Gastroesophageal sphincter (tissue), 4 donors: ENCODE measurements around the gene OR51L1. TPM values are rescaled to one million over a fixed set of nuclear protein-coding genes. Genes with fewer than 3 reads are reported as not detected.

Experiments
- ATAC-seq: fragments of 150-250 bp; one replicate; pipeline ENCODE4 v1.9.1; 2016; ENCODE audit warnings: mild to moderate bottlenecking, moderate library complexity
- H3K27ac ChIP-seq, 4 donors: fragments of 200-600 bp; sonication (generic) in 3 of 4; 1 replicate in 3 of 4; 2 replicates in 1 of 4; pipeline ENCODE4 v1.5.1; 2016 to 2019
- H3K27me3 ChIP-seq: fragments of 200-600 bp; sonication (generic); one replicate; pipeline ENCODE4 v1.5.1; 2019
- H3K36me3 ChIP-seq, 2 donors: fragments of 200-600 bp; sonication (generic); one replicate each; pipeline ENCODE4 v1.5.1; 2019; ENCODE audit warnings: control low read depth in 1 of 2
- H3K4me1 ChIP-seq, 3 donors: fragments of 200-600 bp; sonication (generic); 1 replicate in 2 of 3; 2 replicates in 1 of 3; pipeline ENCODE4 v1.5.1; 2016 to 2019; ENCODE audit warnings: control low read depth in 2 of 3
- H3K4me3 ChIP-seq, 2 donors: fragments of 200-600 bp; sonication (generic); one replicate each; pipeline ENCODE4 v1.5.1; 2019; ENCODE audit warnings: mild to moderate bottlenecking in 1 of 2, moderate library complexity in 1 of 2
- H3K9me3 ChIP-seq, 3 donors: fragments of 200-600 bp; sonication (generic); one replicate each; pipeline ENCODE4 v1.5.1; 2017 to 2019; ENCODE audit warnings: control low read depth in 2 of 3
- EP300 ChIP-seq: sonication (generic); formaldehyde crosslinking; IDR thresholded peaks from one replicate; pipeline ENCODE4 v1.6.1; 2017; ENCODE audit warnings: antibody characterized with exemption, mild to moderate bottlenecking
- POLR2A ChIP-seq, 2 donors: fragments of 450-650 bp; IDR thresholded peaks; one replicate each; pipeline ENCODE4 v1.6.1; 2017; ENCODE audit warnings: antibody characterized with exemption in 2 of 2, mild to moderate bottlenecking in 2 of 2, moderate library complexity in 1 of 2
- POLR2AphosphoS5 ChIP-seq: sonication (generic); formaldehyde crosslinking; IDR thresholded peaks from one replicate; pipeline ENCODE4 v1.6.1; 2017; ENCODE audit warnings: antibody characterized with exemption
- WGBS, 2 donors: methylation state at CpG; one replicate each; pipeline ENCODE4 v1.1.5; 2018; ENCODE audit warnings: low coverage in 1 of 2; 5-methylcytosine and 5-hydroxymethylcytosine counted together
- total RNA-seq, 4 donors: library from RNA; depleted of rRNA; stranded (reverse); fragments of >200 nt; gene quantifications; one replicate each; pipeline ENCODE4 v1.1.0, GENCODE V29; 2016
- TF ChIP-seq, protein P1 (sequence below), 4 experiments: fragments of 200-600 bp in 2 of 4; fragments of 450-650 bp in 2 of 4; sonication (generic) in 1 of 4; IDR thresholded peaks; one replicate each; pipeline ENCODE4 v1.5.1; 2017 to 2019; ENCODE audit warnings: antibody characterized with exemption in 4 of 4, mild to moderate bottlenecking in 2 of 4, moderate library complexity in 2 of 4

OR51L1 gene
- total RNA-seq, 4 donors from 2014 or later, result 0.31 TPM; not detected in 3

DNA sequence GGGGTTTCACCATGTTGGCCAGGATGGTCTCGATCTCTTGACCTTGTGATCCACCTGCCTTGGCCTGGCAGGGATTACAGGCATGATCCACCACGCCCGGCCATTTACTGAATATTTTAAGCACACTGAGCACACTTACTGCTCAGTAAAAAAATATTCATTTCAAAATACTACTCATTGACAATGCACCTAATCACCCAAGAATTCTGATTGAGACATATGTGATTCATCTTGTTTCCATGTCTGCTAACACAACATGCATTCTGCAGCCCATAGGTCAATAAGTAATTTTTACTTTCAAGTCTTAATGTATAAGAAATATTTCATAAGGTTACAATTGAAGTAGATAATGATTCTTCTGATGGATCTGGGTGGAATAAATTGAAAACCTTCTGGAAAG is 47.4 kb downstream of the OR51L1 start:
- WGBS, 2 donors, result 70% methylated on average over 2 of the region's 3 CpGs; no CpG with 5 or more reads in 1 of the 2 donors
- no peak for ATAC-seq
- no peaks in the 10 kb centered on the region for H3K9me3 ChIP-seq
- H3K27me3 ChIP-seq, result no peaks in the 10 kb centered on the region
- H3K36me3 ChIP-seq, result no peaks in the 10 kb centered on the region
- no peaks in the 10 kb centered on the region for H3K4me1 ChIP-seq
- TF ChIP-seq, protein P1, sequence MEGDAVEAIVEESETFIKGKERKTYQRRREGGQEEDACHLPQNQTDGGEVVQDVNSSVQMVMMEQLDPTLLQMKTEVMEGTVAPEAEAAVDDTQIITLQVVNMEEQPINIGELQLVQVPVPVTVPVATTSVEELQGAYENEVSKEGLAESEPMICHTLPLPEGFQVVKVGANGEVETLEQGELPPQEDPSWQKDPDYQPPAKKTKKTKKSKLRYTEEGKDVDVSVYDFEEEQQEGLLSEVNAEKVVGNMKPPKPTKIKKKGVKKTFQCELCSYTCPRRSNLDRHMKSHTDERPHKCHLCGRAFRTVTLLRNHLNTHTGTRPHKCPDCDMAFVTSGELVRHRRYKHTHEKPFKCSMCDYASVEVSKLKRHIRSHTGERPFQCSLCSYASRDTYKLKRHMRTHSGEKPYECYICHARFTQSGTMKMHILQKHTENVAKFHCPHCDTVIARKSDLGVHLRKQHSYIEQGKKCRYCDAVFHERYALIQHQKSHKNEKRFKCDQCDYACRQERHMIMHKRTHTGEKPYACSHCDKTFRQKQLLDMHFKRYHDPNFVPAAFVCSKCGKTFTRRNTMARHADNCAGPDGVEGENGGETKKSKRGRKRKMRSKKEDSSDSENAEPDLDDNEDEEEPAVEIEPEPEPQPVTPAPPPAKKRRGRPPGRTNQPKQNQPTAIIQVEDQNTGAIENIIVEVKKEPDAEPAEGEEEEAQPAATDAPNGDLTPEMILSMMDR (IDR thresholded peaks at IDR 0.05), result no peak
- no peak for TF ChIP-seq POLR2AphosphoS5
- TF ChIP-seq EP300, result no peak
- no peak for TF ChIP-seq POLR2A (IDR thresholded peaks at IDR 0.05)
- no peak overlapping the region for H3K27ac ChIP-seq
- H3K4me3 ChIP-seq, result no peak overlapping the region

DNA sequence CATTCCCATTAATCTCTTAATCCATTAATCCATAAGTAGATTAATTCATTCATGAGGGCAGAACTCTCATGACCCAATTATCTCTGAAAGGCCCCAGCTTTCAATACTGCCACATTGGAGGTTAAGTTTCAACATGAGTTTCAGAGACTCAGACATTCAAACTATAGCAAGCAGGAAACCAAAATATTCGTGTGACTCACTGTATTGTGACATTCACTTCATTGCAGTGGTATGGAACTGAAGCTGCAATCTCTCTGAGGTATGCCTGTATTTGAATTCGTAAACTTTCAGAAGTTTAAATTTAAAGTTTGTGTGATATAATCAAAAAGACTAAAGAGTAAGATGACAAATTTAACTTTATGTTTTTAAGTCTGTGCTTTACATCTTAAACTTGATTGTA is 48.7 kb downstream of the OR51L1 start:
- 29 to 45% methylated on average over 2 of the region's 2 CpGs for WGBS, 2 donors
- no peaks in the 10 kb centered on the region for H3K4me1 ChIP-seq
- no peak overlapping the region for H3K4me3 ChIP-seq
- no peaks in the 10 kb centered on the region for H3K27me3 ChIP-seq
- ATAC-seq, result no peak
- H3K36me3 ChIP-seq, result no peaks in the 10 kb centered on the region
- H3K9me3 ChIP-seq, result no peaks in the 10 kb centered on the region
- no peak for TF ChIP-seq POLR2AphosphoS5
- TF ChIP-seq, protein P1 (IDR thresholded peaks at IDR 0.05), result no peak
- no peak for TF ChIP-seq POLR2A (IDR thresholded peaks at IDR 0.05)
- no peak overlapping the region for H3K27ac ChIP-seq

DNA sequence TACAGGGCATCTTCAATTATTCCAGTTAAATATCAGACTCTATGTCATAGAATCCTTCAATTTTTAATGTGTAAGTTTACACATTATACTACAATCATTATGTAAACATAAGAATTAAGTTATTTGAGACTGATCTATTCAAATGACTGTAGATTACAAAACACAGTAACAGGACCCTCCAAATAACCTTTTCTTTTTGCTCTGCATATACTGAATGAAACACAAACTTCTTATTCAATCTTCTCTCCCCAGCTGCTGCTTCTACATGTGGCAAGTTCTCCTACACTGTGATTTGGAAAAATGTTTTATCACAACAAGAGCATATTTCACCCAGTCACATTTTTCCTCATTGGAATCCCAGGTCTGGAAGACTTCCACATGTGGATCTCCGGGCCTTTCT is 51.6 kb downstream of the OR51L1 start, which contains the start of gene OR52J3:
Gene OR52J3, plus strand, starts transcription at position 301 of the 400 bp plus-strand sequence. Its CDS starts 0 bp downstream, at position 301.
- Histone ChIP-seq H3K4me3 (no peak within 1 kb of the TSS), H3K4me1 (no peaks in the 10 kb centered on the region), H3K36me3 (no peaks in the 10 kb centered on the region), H3K27ac (no peak within 1 kb of the TSS), H3K9me3 (no peaks in the 10 kb centered on the region), H3K27me3 (no peaks in the 10 kb centered on the region)
- TF ChIP-seq, protein P1 (IDR thresholded peaks at IDR 0.05), result no peak
- TF ChIP-seq POLR2A (IDR thresholded peaks at IDR 0.05) (no peak), POLR2AphosphoS5 (no peak), EP300 (no peak)
- no CpG with 5 or more reads among the region's 1 CpG for WGBS, 2 donors
- ATAC-seq, result no peak

DNA sequence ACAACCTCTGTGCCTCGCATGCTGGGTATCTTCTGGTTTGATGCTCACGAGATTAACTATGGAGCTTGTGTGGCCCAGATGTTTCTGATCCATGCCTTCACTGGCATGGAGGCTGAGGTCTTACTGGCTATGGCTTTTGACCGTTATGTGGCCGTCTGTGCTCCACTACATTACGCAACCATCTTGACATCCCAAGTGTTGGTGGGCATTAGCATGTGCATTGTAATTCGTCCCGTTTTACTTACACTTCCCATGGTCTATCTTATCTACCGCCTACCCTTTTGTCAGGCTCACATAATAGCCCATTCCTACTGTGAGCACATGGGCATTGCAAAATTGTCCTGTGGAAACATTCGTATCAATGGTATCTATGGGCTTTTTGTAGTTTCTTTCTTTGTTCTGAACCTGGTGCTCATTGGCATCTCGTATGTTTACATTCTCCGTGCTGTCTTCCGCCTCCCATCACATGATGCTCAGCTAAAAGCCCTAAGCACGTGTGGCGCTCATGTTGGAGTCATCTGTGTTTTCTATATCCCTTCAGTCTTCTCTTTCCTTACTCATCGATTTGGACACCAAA is 52.2 kb downstream of the OR51L1 start:
- Histone ChIP-seq H3K9me3 (no peaks in the 10 kb centered on the region), H3K27ac (no peak overlapping the region), H3K36me3 (no peaks in the 10 kb centered on the region), H3K27me3 (no peaks in the 10 kb centered on the region), H3K4me3 (no peak overlapping the region), H3K4me1 (no peaks in the 10 kb centered on the region)
- WGBS, 2 donors, result 81 to 83% methylated on average over 8 to 15 of the region's 15 CpGs
- TF ChIP-seq EP300, result no peak
- TF ChIP-seq POLR2AphosphoS5, result no peak
- TF ChIP-seq, protein P1 (IDR thresholded peaks at IDR 0.05), result no peak
- TF ChIP-seq POLR2A (IDR thresholded peaks at IDR 0.05), result no peak
- ATAC-seq, result no peak

Other genes starting within 250 kb of the OR51L1 start
- not detected for gene OR51F1, start 224.9 kb upstream of the OR51L1 start, total RNA-seq
- not detected for gene OR52R1, start 190.5 kb upstream of the OR51L1 start, total RNA-seq
- gene OR51F2, start 173.5 kb upstream of the OR51L1 start, total RNA-seq, result not detected
- not detected for gene OR51S1, start 145.6 kb upstream of the OR51L1 start, total RNA-seq
- gene OR51T1, start 113.0 kb upstream of the OR51L1 start, total RNA-seq, result not detected
- not detected for gene OR51A7, start 91.1 kb upstream of the OR51L1 start, total RNA-seq
- not detected for gene OR51G2, start 75.5 kb upstream of the OR51L1 start, total RNA-seq
- not detected for gene OR51G1, start 70.5 kb upstream of the OR51L1 start, total RNA-seq
- not detected for gene OR51A4, start 47.2 kb upstream of the OR51L1 start, total RNA-seq
- gene OR51A2, start 39.1 kb upstream of the OR51L1 start, total RNA-seq, result not detected
- gene OR52J3, start 51.7 kb downstream of the OR51L1 start, total RNA-seq, result not detected
- gene OR52E2, start 64.8 kb downstream of the OR51L1 start, total RNA-seq, result not detected
- not detected for gene OR52E1, start 74.7 kb downstream of the OR51L1 start, total RNA-seq
- gene OR52A5, start 143.5 kb downstream of the OR51L1 start, total RNA-seq, result under 1 TPM in 1 of 4 donors, not detected in 3; 0.12 TPM
- gene OR52A1, start 159.9 kb downstream of the OR51L1 start, total RNA-seq, result not detected
- not detected for gene OR51V1, start 205.8 kb downstream of the OR51L1 start, total RNA-seq
- gene HBB, start 232.2 kb downstream of the OR51L1 start, total RNA-seq, result 100 to 1,000 TPM in 2 of 4 donors, 10 to 100 TPM in 1, not detected in 1; 16.1 to 148 (median 132) TPM
- gene HBD, start 239.6 kb downstream of the OR51L1 start, total RNA-seq, result not detected